SK-N-DZ (cell line): ENCODE results near the gene TP53I11.

Source experiments
- DNase-seq: peaks from one replicate; pipeline ENCODE4 v3.0.0-alpha.2; 2015; ENCODE audit warnings: low spot score

The TP53I11 gene

GRCh38 chr11:44978961-44979331 lies 28.3 kb upstream of the TP53I11 start:
- no peak for DNase-seq

- DNase-seq, result no peak
These were observed 27.7 kb upstream of the TP53I11 start for GRCh38 chr11:44978274-44978960.

DNA sequence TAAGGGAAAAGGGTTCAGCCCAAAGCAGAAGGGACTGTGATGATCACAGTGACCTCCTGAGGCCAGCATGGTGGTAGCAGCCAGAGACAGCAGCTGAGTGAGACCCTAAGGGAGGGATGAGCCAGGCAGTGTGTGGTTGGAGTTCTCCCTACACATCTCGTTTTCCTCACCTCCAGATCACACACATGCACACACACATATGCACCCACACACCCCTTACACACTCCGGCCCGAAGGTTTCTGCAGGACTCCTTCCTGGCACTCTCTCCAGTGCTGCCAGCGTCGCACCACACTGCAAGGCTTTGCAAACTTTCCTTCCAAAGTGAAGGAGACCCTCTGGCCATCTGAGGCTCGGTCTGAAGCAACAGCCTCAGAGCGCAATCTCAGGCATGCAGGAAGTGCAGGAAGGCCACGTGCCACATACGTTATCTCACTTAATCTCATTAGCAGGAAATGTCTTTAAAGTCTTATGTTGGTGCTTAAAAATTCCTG lies 26.9 kb upstream of the TP53I11 start:
- no peak for DNase-seq

DNA sequence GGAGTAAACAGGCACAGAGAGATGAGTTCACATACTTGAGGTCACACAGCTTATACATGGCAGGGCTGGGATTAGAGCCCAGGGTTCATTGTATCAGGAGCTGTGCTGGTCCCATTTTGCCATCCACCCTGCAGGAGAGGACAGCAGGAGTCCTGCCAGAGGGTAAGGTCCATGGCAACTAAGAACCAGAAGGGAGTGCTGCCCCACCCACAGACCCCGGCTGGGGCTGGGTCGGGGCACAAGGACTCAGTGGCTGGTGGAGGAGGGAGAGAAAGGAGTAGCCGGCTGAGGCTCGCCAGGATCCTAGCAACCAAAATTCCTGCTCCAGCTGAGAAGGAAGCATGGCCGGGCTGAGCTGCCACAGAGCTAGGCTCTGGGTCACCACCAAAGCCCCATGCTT lies 25.9 kb upstream of the TP53I11 start:
- no peak for DNase-seq

GRCh38 chr11:44974402-44975000 lies 23.8 kb upstream of the TP53I11 start:
- DNase-seq, result no peak

- DNase-seq, result no peak
These were observed 23.1 kb upstream of the TP53I11 start for GRCh38 chr11:44973632-44974401.

GRCh38 chr11:44972746-44973435 lies 22.2 kb upstream of the TP53I11 start:
- DNase-seq, result no peak

GRCh38 chr11:44971185-44971584 lies 20.5 kb upstream of the TP53I11 start:
- no peak for DNase-seq

DNA sequence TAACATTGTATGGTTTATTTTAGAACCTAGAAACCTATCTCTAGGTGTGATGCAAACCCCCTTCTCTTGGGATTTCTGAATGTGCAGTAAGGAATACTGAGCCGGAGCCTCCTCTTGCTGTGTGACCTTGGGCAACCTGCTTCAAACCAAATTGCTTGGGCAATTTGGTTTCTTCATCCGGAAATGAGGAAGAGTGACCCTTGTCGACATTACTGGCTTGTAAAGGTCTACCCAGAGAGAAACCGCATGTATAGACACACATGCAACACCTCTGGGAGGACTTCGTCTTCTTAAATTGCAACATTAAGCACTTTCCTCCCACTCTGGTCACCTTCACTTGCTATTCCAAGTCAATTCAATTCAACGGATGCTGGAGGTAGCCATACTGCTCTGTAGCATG lies 19.6 kb upstream of the TP53I11 start:
- DNase-seq, result no peak

- no peak for DNase-seq
These were observed 19.1 kb upstream of the TP53I11 start for GRCh38 chr11:44969651-44970252.

GRCh38 chr11:44968510-44968909 lies 17.8 kb upstream of the TP53I11 start:
- no peak for DNase-seq

DNA sequence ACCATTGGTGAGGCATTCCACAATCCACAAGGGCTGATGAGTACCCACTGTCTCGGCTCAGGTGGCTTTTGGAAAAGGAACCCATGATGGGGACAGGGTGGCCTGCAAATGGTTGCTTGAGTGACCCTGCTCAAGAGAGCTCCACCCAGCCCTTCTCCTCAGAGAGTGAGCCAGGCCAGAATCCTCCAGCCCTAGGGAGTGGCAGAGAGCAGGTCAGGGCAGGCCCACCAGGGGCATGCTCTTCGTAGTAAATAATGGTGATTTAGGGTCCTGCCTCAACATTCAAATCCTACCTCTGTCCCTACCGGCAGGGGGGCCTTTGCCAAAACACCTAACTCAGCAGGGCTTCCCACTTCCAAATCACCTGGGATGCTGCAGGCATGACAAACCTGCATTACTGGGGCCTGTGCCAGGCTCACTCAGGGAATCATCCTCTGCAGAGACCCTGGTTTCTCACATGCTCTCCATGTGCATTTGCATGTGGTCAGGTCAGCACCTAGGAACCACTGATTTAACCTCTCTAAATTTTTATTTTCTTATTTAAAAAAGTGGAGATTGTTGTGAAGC lies 17.3 kb upstream of the TP53I11 start:
- no peak for DNase-seq

DNA sequence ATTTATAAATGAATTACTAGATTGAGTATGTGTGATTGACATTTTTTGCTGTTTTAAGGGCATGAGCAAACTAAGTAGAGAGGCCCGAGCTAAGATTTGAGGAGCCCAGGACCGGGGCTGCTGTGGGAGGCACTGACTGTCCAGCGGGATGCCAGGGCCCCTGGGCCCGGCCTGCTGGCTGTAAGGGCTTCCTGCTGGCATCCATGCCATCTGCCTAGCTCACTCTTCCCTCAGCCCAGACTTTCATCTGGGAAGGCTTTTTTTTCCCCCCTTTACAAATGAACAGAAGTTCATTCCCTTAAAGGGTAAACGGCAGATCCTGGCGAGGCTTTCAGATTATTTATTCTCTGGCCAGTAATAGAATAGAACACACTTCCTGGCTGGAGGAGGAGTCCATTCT lies 16.0 kb upstream of the TP53I11 start:
- DNase-seq, result no peak

GRCh38 chr11:44964526-44965209 lies 14.0 kb upstream of the TP53I11 start:
- DNase-seq, result no peak

DNA sequence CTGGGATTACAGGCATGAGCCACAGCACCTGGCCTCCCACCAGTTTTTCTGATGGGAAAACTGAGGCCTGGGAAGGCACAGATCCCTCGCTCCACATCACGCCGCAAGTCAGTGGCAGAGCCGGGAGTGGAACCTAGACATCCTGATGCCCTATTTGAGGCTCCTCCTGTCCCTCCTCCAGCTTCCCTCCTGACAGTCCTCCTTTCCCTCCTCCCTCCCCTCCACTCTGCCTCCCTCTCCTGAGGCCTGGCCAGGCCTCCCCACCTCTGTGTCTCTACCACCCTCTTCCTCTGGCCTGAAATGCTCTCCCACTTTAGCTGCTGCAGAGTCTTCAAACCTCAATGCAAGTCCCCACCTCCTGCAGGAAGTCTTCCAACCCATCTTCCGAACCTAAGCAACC lies 13.3 kb upstream of the TP53I11 start:
- DNase-seq, result no peak

DNA sequence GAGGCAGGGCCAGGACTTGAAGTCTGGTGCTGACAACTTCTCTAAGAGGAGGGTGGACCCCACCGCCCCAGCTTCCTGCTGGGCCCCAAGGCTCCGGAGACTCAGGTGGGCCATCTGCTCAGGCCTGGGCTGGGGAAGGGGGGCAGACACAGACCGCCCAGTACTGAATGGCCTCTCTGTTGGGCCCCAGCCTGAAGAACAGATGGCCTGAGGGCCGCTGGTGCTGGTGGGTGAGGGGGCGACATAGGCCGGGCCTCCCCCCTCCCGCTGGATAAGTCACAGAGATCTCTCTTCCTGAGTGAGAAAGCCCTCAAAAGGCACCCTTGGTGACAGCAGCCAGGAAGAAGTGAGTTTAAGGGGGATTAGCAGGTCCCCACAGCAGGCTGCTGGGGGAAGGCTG lies 12.5 kb upstream of the TP53I11 start:
- DNase-seq, result no peak

GRCh38 chr11:44962464-44962863 lies 11.8 kb upstream of the TP53I11 start:
- no peak for DNase-seq

- no peak for DNase-seq
These were observed 9.6 kb upstream of the TP53I11 start for GRCh38 chr11:44960200-44960845.

GRCh38 chr11:44959064-44959463 lies 8.4 kb upstream of the TP53I11 start:
- no peak for DNase-seq
